RWPE1 (cell line): ENCODE results near the gene GPX7.

Experiments
- CTCF ChIA-PET: fragments of 350-600 bp; sonication (Branson Sonifier 250); formaldehyde crosslinking; extraction: SDS; loops from one replicate; lab custom pipeline; 2021; lab: Yijun Ruan, JAX
- POLR2A ChIA-PET: fragments of 400-600 bp; formaldehyde crosslinking; extraction: SDS; loops from one replicate; lab custom pipeline; 2020; ENCODE audit warnings: antibody characterized with exemption; ENCODE audit not compliant: low non-redundant PET; lab: Yijun Ruan, JAX
- DNase-seq: peaks from one replicate; pipeline ENCODE4 v3.0.0; 2012; ENCODE audit warnings: low spot score
- H3K27ac ChIP-seq: fragments of 450-650 bp; 2 replicates; pipeline ENCODE4 v1.5.1; 2017
- CTCF ChIP-seq: fragments of 450-650 bp; conservative IDR thresholded peaks from 2 replicates; pipeline ENCODE4 v1.5.1; 2017; ENCODE audit warnings: low read depth, mild to moderate bottlenecking

Gene GPX7

GRCh38 chr1:52636721-52637695 is 34.8 kb downstream of the GPX7 start:
- DNase-seq: peak; percentile 17
- CTCF ChIA-PET: no interaction called here
- H3K27ac ChIP-seq: peak overlapping the region; percentile 68
- POLR2A ChIA-PET: no interaction called here
- TF ChIP-seq CTCF: no peak

- no peak overlapping the region for H3K27ac ChIP-seq
- no peak for TF ChIP-seq CTCF
- ChIA-PET CTCF (no interaction called here), POLR2A (no interaction called here)
- no peak for DNase-seq
These were observed 35.8 kb downstream of the GPX7 start for GRCh38 chr1:52637946-52638345.

- H3K27ac ChIP-seq: no peak overlapping the region
- ChIA-PET CTCF (interaction anchor here (0.6 to 0.8 kb wide), 2 partner anchors 15 to 312 kb away, joined by 3 read pairs; no protein-coding TSS in a partner anchor), POLR2A (no interaction called here)
- no peak for DNase-seq
- TF ChIP-seq CTCF: no peak
These were observed 38.5 kb downstream of the GPX7 start for GRCh38 chr1:52640697-52641096.

- DNase-seq: no peak
- ChIA-PET POLR2A (no interaction called here), CTCF (interaction anchor here (0.6 kb wide), 1 partner anchor 312 kb away, joined by 3 read pairs; no protein-coding TSS in a partner anchor)
- no peak overlapping the region for H3K27ac ChIP-seq
- TF ChIP-seq CTCF: no peak
These were observed 39.1 kb downstream of the GPX7 start for GRCh38 chr1:52641307-52641706.

- TF ChIP-seq CTCF: no peak
- CTCF ChIA-PET: no interaction called here
- POLR2A ChIA-PET: no interaction called here
These were observed 43.1 kb downstream of the GPX7 start for GRCh38 chr1:52645261-52645660.

GRCh38 chr1:52651904-52652303 is 49.7 kb downstream of the GPX7 start:
- CTCF ChIA-PET: interaction anchor here (0.7 kb wide), 1 partner anchor 47 kb away, joined by 3 read pairs; no protein-coding TSS in a partner anchor
- TF ChIP-seq CTCF: no peak
- DNase-seq: no peak
- no peak overlapping the region for H3K27ac ChIP-seq
- POLR2A ChIA-PET: no interaction called here

More at GRCh38 chr1:52645261-52645660, 43.1 kb downstream of the GPX7 start:
- no peak overlapping the region for H3K27ac ChIP-seq
- no peak for DNase-seq
